SW 1271 (cell line): Measurements from ENCODE around the gene EPHX1.
"Not testable (repeated sequence)": the region's sequence is repeated elsewhere in the genome, so short reads cannot be mapped to it uniquely, and the experiment has no call there.

Source experiments
- DNase-seq, 2 experiments: peaks; one replicate each; lab custom pipeline; 2025; lab: John Stamatoyannopoulos, UW

Gene EPHX1

DNA sequence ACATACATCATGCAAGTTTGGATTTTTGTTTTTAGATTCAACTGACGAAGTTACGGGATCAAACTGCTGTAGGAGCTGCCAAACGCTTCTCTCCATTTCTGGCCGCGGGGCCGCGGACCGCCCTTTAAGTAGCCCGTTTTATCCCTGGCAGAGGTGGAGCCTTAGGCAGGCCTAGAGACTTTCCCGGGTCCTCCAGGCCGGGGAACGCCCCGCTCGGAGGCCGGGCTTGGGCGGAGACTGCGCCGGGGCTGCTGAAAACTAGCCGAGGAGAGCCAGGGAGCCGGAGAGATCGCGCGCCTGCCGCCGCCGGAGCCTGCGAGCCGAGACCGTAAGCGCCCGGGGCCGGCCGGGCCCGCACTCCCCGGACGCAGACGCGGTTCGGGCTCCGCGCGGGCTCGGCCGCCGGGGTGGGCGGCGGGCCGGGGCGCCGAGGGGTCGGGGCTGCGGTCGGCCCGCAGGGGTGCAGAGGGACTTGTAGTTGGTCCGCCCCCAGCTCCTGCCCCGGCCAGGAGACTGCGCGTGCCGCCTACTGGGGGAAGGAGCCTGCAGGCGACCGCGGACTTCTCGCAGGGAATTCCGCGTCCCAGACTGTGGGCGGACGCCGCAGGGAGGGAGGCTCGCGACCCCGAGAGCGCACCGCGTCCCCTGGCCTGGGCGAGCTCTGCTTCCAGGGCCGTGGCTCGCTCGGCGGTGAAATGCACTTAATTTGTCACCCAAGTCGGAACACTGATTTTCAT, at the start of gene EPHX1:
Gene EPHX1, plus strand, starts transcription at position 283 of the 737 bp plus-strand sequence. CDS start 18,606 bp downstream, outside the sequence.
- peak; percentile 43 to 69 for DNase-seq

DNA sequence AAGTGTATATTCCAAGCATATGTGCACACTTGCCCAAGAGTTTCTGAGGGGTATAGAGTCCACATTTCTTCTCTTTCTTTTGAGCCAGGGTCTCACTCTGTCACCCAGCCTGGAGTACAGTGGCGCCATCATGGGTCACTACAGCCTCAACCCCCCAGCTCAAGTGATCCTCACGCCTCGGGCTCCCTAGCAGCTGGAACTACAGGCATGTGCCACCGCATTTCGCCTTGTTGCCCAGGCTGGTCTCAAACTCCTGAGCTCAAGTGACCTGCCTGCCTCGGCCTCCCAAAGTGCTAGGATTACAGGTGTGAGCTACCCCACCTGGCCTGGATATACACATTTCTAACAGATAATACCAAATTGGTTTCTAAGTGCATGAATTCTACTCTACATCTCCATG, 49.4 kb upstream of the EPHX1 start:
- DNase-seq: no peak

DNA sequence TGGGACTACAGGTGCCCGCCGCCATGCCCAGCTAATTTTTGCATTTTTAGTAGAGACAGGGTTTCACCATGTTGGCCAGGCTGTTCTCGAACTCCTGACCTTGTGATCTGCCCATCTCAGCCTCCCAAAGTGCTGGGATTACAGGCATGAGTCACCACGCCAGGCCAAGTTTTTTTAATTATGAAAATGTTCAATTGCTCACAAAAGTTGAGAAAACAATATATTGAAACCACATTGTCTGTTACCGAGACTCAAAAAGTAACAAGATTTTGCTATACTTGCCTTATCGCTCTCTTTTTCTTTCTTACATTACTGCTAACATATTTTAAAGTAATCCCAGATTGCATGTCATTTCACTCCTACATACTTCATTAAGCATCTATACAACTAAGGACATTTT, 48.5 kb upstream of the EPHX1 start:
- DNase-seq: not testable (repeated sequence)

DNA sequence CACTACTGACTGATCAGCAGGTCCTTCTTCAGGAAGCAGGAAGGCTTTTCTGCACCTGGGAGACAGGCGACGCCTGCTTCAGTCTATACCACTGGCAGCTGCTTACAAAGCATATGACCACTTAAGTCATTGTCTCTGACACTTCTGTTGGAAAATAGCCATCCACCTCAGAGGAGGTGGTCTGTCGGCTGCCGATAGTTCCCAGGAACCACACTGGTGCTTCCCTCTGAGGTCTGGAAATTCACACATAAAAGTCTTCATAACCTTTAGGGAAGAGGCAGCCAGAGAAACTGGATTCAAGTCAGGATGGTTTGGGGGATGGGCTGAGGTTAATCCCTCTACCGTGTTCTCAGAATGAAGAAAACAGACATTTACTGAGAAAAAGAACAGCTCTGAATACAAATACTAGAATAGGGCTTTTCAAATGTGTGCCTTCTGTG, 47.9 kb upstream of the EPHX1 start:
- no peak for DNase-seq

DNA sequence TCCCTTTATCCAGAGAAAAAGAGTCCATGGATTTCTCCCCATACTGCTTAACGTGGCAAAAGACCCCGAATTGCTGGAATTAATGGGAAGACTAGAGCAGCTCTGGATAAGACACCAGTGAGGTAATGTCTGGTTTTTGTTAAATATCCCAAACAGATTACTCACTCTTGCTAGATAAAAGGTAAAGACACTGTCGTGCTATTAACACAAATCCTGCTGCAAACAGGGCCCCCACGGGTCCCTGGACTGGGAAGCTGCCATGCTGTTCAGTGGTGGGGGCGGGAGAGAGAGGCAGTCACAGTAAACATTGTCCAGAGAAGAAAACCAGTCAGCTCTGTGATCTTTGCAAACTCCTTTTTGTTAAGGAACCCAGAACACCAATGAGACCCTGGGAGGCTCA, 47.5 kb upstream of the EPHX1 start:
- DNase-seq: no peak

DNA sequence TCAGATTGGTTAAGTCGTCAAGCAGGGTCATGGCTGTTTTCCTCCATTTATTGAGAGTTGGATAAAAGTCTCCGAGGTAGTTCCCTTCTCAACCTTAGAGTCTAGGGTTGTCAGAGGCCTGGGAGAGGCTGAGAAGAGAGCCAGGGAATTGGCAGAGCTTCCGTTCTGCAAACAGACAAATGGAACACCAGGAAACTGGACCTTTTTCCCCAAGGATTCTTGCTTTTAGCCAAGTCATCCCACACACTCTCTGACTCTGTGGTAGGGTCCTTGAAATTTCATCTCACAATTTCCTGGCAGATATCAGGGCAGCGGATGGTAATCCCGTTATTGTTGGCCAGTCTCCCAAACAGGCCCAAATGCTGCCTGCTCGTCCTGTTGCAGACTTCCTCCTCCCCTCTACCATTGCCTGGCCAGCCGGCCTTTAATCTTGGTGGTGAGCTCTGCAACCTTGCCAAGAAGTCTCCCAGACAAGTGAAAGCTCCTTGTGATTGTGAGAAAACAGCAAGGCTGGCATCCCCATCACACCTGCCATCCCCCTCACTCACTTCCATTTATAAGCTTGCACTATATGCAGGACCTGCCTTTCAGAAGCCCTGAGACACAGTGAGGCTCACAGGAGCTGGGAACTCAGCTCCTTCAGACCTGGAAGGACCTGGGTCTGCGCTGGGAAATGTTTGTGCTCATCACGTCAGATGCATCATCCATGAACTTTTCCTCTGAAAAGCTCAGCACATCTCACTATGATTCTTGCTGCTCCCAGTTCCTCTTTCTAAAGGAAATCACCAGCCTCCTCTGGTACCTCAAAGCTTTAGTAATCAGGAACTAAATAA, 46.0 kb upstream of the EPHX1 start:
- no peak for DNase-seq

DNA sequence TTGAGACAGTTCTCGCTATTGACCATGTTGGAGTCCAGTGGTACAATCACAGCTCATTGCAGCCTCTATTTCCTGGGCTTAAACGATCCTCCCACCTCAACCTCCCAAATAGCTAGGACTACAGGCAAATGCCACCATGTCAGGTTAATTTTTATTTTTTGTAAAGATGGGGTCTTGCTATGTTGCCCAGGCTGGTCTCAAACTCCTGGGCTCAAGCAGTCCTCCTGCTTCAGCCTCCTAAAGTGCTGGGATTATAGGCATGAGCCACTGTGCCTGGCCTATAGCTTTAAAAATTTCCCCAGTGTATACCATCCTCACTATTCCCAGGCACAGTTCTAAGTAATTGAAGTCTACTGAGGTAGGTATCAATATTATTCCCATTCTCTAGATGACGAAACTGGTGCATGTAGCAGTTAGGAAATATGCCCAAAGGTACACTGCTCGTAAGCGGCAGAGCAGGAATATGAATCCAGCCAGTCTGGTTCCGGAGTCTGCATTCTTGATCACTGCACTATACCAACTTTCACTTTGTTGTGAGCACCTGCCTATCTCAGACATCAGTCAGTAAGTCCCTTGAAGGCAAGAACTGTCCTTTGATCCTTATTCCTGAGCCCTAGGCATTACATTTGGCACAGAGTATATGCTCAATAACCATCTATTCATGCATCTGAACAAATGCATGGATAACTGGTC, 43.8 kb upstream of the EPHX1 start:
- no peak for DNase-seq

DNA sequence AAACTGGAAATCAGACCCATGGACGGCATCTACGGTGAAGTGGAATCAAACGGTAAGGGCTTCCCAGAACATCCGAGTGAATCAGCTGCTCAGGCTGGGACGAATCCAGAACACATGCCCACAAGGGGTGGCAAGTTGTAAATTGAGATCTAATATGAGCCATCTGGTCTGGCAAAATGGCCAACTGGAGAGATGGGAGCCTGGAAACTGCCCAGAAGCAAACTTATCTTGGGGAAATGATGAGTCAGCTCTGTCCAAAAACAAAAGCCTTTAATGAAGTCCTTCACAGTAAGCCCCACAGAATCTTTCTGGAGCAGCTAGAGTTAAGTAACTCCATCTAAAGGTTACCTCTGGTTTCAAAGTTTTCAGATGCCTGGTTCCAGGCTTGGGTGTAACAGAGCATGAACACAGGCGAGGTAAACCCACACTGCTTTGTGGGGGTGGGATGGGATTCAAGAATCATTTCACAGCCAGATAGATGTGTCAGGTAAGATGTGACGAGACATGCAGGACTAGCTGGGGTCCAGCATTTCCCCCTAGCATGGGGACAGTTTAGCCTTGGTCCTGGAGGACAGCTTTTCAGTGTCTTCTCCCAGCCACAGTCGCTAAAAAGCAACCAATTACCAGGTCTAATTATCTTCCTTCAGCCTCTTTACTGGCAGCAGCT, 42.8 kb upstream of the EPHX1 start:
- no peak for DNase-seq

DNA sequence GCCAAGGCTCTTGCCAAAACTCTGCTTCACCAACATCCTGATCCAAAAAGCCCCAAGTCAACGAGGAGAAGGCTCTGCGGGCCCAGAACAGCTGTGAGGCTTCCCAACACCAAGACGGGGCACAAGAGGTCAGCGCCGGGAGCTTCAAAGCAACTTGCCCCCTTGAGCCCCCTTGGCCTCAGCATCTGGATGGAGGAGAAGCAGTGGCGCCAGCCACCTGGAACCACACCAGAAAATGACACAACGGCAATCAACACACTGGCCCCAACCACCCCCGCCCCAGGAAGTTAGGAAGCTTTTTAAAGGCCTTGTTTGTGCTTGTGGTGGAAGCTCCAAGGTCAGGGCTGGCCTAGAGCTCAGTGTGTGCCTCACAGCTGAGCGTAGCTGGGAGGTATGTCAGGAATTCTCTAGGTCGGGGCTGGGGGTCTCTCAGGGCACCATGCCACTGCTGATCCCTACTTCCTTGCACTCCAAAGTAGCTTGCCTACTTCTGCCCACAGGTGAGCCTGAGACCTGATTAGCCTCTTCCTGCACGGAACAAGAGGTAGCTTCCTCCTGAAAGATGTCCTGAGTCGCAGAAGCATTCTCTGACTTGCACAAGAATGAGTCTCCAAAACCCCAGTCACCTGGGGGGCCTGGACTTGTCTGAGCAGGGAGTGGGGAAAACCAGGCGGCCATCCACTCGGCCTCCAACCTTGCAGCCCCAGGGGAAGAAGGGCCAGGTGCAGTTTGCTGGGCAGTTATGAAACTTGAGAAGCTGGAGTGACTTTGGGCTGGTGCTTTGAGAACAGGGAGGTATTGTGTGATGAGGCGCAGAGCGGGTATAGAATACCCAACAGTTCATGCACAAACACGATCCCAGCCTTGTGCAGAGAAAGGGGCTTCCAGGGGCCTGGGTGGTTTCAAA, 42.0 kb upstream of the EPHX1 start:
- no peak for DNase-seq

DNA sequence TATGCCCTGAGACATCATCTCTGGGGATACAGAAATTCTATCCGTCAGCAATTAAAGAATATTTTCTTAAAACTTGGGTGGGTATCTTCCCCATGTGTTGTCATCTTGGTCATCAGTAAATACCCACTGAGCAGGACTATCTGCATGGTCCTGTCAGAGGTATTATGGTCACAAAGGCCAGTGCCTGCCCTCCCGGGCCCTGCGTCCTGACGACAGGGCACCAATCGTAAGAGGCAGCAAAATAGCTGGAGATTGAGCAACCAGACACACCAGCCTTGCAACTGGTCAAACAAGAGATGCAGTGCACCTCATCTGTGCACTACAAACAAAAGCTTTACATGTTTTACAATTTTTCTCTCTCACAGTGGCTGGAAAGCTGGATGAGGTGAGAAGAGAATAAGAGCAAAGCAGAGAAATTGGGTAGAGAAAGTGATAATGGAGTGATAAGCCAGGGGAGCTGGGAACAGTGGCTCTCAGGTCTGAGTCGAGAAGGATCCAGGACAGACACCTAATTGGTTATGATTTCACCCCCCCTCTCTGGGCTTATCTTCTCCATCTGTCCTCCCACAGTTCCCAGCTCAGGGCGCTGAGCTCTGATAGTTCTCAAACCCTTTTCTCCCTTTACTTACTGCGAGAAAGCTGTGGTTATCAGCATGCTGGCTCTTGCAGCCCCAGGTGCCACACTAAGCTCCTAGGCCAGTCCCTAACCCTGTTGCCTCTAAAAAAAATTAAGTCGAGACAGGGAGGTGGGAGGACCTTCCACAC, 41.1 kb upstream of the EPHX1 start:
- no peak for DNase-seq

DNA sequence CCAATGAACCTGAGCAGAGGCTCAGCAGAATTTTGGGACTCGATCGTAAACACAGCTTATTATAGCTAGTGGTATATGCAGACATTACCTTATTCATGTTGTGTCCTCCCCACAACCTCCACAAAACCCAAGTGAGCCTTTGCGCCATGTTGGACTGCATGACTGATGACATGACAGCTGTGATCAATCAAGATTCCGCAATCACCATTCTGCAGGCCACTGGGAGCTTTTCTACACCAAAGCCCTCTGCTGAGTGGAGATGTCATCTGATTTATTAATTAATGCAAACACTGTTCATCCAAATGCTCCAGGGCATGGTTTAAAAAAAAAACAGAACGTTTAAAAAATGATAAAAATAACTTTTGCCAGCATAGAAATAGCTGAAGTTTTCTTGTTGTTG, 40.2 kb upstream of the EPHX1 start:
- DNase-seq: no peak

DNA sequence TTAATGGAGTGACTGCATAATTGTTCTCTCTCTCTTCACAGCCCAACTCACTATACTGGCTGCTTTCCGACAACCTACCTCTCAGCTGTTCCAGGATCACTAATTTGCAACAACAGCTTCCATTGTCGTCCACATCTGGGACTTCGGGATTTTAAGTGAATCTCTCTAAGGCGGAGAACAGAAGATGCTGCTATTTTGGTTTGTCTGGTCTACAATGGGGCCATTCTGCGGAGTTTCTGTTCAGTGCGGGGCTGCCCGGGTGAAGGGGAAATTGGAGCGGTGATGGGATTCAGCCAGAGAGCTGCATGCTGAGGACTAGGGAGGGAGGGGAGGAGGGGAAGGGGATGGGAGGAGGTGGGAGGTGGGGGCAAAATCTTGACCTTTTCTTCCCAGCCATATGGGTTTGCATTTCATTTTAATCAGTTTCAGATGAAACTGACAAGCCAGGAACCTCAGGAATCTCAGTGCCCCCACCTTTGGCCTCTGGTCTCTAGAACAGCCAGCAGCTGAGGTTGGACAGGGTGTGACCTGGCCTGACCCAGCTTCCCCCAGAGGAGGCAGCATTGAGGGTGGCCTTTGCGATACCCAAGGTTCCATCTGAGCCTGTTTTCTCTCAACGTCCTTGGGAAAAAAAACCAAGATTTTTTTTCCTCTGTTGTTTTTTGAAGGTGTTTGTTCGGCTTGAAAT, 39.2 kb upstream of the EPHX1 start:
- DNase-seq: no peak

DNA sequence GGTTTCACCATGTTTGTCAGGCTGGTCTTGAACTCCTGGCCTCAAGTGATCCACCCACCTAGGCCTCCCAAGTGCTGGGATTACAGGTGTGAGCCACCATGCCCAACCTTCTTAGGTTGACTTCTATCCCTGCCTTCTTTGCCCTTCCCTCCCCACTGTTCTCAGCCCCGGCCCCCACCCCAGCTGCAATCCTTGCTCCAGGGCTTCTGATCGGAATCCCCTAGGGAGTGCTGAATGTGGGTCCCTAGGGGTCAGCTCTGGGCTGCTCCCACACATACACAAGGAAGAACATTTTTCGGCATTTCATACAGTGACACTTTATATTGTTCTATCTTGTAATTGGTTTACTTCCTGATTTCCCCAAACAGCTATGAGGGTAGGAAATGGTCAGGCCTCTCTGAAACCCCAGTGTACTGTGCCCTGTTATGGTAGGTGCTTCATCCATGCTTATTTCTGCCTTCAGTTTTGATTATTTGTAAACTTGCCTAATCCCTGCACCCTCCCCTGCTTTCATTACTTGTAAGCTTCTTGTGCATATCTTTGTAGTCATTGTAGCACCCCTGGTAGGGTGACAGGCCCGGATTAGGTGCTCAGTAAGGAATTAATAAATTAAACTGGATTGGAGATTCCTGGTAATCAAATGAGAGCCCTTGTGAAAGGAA, 38.1 kb upstream of the EPHX1 start:
- no peak for DNase-seq

DNA sequence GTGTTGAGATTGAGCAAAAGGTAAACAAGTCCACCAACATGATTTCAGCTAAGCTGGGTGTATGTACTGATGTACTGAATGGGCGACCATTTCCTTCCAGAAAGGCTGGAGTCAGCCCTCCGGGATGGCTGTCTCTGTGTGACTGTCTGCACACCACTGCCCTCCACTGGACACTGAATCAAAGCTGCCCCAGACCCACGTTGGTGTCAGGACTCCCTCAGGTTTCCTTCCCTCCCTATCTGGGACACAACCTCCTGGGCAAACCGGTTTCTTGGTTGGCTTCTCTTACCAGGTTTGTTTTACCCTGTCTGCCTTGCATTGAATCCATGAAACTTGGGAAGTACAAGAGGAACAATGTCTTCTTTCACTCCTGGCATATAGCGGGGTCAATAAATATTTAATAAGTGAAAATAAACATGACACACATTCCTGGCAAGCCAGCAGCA, 37.6 kb upstream of the EPHX1 start:
- peak; percentile 21 to 59 for DNase-seq

DNA sequence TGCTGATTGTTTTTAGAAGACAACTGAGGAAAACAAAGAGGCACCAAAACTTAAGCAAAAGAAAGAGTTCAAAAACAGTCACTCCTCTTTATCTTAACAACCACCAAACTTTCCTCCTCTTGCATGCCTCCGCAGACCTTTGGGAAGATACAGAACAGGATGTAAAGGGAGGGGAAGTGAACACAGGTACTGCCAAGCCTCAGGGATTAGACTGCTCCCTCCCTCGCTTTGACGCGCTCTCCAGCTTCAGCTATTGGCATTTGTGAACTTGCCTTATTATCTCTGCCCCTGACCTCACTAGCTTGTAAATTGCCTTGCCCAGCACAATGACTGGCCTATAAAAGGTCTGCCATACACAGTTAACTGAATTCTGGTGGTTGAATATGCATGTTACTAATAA, 37.1 kb upstream of the EPHX1 start:
- DNase-seq: no peak

DNA sequence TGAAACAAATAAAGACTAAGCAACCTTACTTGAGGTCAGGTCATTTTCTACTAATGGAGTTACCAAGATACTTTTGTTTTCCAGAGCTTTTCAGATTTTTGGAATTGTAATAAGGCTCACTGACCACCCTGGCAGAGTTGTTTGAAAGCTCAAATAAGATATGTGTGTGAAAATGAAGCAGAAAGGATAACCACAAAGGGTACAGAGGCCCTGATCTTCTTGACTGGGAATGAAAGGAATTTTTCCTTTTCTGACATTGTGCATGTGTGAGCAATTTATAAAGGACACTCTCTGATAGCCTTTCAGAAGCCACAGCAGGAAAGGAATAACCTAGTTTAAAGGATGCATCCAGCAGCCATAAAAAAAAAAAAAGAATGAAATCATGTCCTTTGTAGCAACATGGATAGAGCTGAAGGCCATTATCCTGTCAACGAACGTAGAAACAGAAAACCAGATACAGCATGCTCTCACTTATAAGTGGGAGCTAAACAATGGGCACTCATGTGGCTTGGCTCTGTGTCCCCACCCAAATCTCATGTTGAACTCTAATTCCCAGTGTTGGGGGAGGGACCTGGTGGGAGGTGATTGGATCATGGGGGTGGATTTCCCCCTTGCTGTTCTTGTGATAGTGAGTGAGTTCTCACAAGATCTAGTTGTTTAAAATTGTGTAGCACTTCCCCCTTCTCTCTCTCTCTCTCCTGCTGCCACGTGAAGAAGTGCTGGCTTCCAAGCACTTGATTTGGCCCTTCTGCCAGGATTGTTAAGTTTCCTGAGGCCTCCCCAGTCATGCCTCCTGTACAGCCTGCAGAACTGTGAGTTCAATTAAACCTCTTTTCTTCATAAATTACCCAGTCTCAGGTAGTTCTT, 35.4 kb upstream of the EPHX1 start:
- no peak for DNase-seq

DNA sequence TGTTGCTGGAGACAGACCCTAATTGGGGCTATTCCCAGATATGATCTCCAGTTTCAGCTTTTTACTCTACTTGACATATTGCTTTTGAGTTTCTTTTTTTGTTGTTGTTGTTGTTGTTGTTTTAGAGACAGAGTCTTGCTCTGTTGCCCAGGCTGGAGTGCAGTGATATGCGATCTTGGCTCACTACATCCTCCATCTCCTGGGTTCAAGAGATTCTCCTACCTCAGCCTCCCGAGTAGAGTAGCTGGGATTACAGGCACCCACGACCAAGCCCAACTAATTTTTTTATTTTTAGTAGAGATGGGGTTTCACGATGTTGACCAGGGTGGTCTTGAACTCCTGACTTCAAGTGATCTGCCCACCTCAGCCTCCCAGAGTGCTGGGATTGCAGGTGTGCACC, 33.6 kb upstream of the EPHX1 start:
- no peak for DNase-seq

DNA sequence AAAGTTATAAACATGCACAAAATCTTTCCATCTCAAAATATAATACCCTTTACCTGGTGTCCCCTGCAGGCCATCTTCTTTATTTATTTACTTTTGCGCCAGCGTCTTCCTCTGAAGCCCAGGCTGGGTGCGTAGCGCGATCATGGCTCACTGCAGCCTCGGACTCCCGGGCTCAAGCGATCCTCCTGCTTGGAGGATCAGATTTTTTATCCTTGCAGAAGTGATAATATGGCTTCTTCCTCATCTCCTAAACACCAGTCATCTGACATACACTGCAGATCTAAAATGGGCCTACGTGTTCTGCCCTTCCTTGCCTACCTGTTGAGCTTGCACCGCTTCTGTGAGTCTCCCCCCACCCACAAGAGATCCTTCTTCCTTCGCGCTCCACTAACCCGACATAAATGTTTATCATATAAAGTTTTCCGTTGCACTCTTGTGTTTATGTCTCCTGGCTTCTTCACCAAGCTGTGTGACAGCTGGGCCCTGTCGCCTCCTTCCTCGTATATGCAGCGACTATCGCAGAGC, 32.8 kb upstream of the EPHX1 start:
- no peak for DNase-seq
